CD4-positive, alpha-beta T cell treated with Interleukin-6 at 100 ng/mL for 8 hours (primary cell): ENCODE measurements around the gene DPYSL3.
"Not testable (repeated sequence)": the region's sequence is repeated elsewhere in the genome, so short reads cannot be mapped to it uniquely, and the experiment has no call there.

ENCODE experiments used
- DNase-seq: peaks from one replicate; pipeline ENCODE4 v3.0.0-alpha.2; 2020; ENCODE audit warnings: mixed read lengths, low spot score

The DPYSL3 gene

GRCh38 chr5:147369742-147370374, 140.0 kb downstream of the DPYSL3 start:
- DNase-seq: no peak

- DNase-seq: not testable (repeated sequence)
Observed at GRCh38 chr5:147367381-147367780, 142.5 kb downstream of the DPYSL3 start.

GRCh38 chr5:147361441-147362175, 148.3 kb downstream of the DPYSL3 start:
- DNase-seq: no peak

GRCh38 chr5:147360816-147361215, 149.1 kb downstream of the DPYSL3 start:
- DNase-seq: no peak

GRCh38 chr5:147359581-147359980, 150.3 kb downstream of the DPYSL3 start:
- no peak for DNase-seq

GRCh38 chr5:147359101-147359500, 150.8 kb downstream of the DPYSL3 start:
- DNase-seq: no peak

GRCh38 chr5:147349241-147349640, 160.6 kb downstream of the DPYSL3 start:
- no peak for DNase-seq

GRCh38 chr5:147348451-147348850, 161.4 kb downstream of the DPYSL3 start:
- DNase-seq: no peak

- no peak for DNase-seq
Observed at GRCh38 chr5:147348046-147348445, 161.8 kb downstream of the DPYSL3 start.

GRCh38 chr5:147346006-147346561, 163.8 kb downstream of the DPYSL3 start:
- no peak for DNase-seq

- DNase-seq: no peak
Observed at GRCh38 chr5:147344861-147345260, 165.0 kb downstream of the DPYSL3 start.

GRCh38 chr5:147341345-147341744, 168.5 kb downstream of the DPYSL3 start:
- no peak for DNase-seq

- DNase-seq: no peak
Observed at GRCh38 chr5:147340941-147341340, 168.9 kb downstream of the DPYSL3 start.
